HG02884 (cell line): ENCODE measurements around the gene AP5S1.

Experiments used
- ATAC-seq: cut with Tn5 transposase; IDR thresholded peaks from one replicate; pipeline ENCODE4 v1.9.1; 2021; ENCODE audit warnings: mild to moderate bottlenecking, moderate library complexity; ENCODE audit not compliant: unreplicated experiment

The AP5S1 gene, protein sequence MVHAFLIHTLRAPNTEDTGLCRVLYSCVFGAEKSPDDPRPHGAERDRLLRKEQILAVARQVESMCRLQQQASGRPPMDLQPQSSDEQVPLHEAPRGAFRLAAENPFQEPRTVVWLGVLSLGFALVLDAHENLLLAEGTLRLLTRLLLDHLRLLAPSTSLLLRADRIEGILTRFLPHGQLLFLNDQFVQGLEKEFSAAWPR

DNA sequence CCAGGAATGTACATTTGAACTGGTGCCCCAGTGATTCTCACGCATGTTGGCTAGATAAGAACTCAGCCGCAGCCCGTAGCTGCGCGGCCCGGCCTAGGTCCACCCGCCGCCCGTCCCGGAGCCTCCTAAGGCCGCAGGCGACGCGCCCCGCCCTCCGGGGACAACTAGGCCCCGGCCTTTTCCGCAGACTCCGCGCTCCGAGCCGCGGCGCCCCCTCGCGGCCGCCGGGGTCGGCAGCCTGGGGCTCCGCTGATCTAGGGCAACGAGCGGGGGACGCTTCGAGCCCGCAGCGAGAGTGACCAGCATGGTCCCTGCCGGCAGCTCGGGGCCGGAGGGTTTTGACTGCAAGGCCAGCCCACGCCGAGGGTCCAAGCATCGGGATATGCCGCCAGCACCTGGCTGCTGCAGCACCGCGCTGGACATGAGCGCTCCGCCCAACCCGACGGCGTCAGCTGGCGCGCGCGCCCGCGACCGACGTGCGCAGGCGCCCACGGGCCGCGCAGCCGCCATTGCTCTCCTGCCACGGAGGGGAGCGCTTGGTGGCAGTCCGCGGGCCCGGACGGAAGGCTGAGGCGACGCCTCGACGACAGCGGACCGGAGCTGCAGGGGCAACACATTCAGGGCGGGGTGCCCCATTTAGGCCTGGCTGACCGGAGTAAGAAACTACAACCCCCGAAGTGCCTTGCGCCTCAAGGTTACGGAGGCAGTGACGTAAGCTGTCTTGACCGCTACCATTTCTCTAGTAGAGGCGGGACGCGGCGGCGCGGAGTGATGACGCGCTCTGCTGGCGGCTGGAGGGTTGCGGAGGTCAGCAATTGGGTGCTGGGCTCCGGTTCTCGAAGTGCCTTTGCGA lies at the start of gene AP5S1:
Gene AP5S1 (plus strand): TSS at position 500 of the 853 bp plus-strand sequence. CDS start 1,571 bp downstream, outside the sequence.
- peak; percentile 77 for ATAC-seq

DNA sequence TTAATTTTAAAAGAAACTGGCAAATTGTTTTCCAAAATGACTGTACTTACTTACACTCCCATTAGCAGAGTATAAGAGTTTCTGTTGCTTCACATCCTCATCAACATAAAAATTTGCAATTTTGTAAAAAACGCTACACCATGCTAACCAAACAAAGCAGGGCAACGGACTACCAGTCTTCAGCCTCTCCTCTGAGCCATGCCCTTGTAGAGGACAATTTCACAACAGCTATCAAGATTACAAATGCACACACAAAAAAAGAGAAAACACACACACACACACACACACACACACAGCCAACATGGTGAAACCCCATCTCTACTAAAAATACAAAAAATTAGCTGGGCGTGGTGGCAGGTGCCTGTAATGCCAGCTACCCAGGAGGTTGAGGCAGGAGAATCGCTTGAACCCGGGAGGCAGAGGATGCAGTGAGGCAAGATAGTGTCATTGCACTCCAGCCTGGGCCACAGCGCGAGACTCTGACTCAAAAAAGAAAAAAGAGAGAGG lies 48.7 kb upstream of the AP5S1 start:
- ATAC-seq, result no peak

DNA sequence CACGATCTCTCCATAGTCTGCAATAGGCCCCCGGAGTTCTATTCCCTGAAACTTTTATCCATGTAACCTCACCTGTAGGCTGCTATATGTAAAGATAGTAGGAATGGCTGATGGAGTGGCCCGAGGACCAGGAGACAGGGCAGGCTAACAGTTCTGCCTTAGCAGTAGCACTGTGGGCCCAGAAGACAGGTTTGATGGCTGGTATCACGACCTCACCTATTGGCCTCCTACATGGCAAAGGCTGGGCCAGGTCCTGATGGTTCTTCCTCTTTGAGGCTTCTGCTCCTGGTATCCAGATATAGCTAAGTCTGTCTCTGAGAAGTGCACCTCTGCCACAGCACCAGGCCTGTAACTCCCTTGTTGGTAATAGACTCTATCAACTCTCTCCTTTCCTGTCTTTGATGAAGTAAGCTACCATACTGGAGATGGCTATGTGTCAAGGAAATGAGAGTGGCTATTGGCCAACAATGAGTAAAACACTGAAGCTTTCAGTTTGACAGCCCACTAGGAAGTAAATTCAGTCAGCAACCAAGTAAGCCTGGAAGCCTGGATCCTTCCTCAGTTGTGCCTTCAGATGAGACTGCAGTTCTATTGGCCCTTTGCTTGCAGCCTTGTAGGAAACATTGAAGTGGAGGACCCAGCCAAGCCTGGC lies 44.8 kb upstream of the AP5S1 start:
- ATAC-seq, result no peak

DNA sequence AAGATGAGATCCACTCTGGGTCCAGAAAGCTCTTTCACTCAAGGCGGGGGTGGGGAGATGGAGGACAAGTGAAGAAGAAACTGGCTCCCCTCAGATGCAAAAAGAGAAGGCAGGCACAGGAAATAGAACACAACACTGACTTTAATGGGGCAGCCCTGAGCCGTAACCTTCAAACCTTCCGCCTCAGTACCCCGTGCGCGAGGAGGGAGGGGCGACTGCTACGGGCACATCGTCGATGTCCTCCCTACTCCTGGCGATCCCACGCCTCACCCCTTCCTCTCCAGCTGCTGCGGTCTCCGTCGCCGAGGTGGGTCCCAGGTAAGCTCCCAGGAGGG lies 43.0 kb upstream of the AP5S1 start:
- no peak for ATAC-seq

DNA sequence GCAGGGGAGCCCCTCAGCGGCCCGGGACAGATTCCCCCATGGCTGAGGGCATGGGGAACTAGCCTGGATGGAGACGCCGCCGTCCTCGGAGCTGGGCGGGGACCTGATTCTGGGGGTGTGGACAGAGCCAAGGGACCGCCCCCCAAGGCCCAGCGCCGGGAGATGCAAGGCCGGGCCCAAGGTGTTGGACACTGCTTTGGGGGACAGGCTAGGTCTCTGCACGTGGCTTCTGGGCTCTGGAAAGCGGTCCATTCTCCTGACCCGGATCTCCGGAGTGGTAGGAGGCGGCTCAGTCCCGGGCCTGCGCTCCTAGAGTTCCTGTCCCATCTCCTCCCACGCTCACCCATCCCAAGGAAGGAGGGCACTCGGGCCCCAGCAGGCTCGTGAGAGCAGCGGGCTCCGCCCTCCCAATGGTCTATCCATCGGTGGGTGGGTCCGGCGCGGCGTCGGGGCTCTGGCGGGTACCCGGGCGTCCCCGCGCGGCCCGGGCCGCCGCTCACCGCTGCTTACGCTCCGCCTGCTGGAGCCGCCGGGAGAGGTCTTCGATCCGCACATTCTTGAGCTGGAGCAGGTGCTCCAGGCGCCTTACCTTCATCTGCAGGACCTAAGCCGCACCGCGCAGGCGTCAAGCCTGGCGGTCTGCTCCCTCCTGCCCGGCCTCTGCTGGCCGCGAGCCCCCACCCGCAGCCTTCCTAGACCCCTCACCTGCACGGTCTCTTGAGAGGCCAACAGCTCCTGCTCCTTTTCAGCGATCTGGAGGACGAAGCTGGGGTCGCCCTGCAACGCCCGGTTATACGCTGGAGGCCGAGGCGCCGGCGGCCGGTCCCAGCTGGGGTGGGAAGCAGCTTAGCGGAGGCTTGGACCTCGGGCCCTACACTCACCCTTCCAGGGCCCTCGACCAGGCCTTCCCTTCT lies 42.4 kb upstream of the AP5S1 start:
- no peak for ATAC-seq

DNA sequence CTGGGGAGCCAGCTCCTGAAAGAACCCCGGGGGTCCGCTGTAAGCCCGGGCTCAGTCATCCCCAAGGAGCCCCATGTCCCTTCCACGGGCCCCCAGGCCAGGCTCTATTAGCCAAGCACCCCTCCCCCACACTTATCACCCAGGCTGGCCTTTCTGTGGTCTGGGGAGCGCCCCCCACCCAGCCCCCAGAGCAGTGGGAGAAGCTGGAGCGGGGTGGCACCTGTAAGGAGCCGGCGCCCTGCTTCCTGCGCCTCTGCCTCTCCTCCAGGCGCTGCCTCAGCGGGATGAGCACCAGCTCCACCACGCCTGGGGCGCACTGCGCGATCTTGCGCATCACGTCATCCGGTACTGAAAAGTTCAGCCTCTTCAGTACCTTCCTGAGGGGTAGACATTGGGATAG lies 41.4 kb upstream of the AP5S1 start:
- no peak for ATAC-seq

DNA sequence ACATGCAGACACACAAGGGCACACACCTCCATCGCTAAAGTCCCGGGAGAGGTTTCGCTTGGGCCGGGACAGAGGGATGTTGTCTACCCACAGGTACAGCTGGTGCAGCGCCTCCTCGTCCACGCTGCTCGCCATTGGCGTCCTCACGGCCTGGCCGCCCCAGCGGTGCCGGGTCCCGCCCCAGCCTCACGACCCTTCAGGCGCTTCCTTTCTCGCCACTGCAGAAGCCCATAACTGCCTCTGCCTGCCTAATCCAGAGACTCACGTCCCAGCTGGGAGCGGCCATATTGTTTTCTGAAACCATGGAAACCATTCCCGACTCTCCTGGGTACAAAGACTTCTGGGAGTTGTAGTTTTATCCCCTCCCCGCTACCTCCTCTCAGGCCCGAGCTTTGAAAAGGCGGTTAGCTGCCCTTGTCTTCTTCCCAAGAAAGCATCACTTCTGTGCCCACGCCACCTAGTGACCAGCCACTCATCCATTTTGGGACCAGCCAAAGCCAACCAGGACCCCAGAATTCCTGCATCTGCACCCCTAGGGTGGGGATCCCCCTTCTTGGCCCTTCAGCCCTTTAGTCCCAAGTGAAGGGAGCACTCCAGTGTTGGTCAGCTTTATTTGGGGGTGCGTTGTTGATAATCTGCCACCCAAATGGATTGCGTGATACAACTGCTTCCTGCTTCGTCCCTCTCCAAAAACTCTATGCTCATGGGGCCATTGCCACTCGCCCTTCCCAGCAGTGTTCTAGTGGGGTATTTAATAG lies 39.0 kb upstream of the AP5S1 start, which contains the start of gene SPEF1:
Gene SPEF1 (minus strand): TSS at position 296 of the 758 bp plus-strand sequence. CDS start 161 bp downstream, at position 135.
- peak; percentile 66 for ATAC-seq

DNA sequence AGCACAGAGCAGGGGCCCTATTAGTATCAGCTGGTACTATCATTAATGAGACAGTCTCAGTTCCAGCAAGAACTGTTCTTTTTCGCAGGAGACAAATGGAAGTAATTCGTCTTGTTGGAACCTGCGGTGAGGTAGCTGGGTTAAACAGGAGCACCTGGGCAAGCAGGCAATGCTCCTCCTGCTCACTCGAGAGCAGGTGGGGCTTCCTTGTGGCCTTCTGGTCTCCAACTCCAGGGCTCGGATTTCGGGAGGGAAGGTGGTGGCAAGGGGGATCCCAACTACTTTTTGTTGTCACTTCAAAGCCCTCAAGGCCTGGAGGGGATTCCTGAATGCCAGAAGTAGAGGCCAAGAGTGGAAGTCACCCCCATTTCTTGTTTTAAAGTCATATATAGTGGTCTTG lies 37.8 kb upstream of the AP5S1 start:
- ATAC-seq, result no peak

DNA sequence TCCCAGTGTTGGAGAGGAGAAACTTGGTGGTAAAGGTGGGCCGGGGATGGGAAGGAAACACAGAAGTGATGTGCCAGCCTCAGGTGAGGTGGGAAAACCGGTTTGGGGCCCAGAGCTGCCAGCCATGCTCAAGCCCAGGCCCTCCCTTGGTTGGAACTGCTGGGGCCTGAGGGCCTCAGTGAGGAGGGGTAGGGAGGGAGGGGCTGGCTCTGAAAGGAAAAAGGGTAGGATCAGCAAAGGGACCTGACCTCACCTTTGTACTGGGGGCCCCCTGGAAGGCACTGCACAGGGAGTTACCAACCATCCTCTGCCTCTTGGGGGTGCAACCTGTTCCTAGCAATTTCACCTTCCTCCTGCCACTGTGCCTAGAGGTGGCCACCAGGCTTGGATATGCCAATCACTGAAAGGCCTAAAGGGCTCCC lies 37.3 kb upstream of the AP5S1 start:
- no peak for ATAC-seq

DNA sequence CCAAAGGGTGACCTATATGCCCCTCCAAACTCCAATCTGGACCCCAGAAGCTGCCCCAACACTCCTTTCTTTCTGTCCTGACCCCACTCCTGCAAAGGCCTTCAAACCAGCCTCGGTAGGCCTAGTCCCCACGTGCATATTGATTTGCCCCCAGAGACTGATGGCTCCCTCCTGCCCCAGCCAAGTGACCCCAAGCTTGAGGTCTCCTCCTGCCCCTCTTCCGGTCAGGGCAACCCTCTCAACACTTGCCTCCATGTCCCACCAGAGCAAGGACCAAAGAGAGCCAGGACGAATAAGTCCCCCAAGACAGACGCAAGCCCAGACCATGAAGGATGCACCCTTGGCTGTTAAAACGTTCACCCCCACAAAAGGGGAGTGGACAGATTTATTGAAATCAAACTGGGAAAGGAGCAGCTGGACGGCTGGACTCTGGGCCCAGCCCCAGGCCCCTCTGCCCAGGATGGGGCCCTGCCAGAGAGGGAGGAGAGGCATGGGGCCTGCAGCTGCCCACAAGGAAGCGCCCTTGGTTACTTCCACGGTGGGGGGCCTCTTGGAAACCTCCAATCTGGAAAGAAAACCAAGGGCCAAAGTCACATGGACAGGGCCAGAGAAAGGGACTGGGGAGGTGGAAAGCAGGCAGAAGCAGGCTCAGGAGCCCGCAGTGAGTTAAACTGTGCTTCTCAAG lies 36.7 kb upstream of the AP5S1 start:
- no peak for ATAC-seq

DNA sequence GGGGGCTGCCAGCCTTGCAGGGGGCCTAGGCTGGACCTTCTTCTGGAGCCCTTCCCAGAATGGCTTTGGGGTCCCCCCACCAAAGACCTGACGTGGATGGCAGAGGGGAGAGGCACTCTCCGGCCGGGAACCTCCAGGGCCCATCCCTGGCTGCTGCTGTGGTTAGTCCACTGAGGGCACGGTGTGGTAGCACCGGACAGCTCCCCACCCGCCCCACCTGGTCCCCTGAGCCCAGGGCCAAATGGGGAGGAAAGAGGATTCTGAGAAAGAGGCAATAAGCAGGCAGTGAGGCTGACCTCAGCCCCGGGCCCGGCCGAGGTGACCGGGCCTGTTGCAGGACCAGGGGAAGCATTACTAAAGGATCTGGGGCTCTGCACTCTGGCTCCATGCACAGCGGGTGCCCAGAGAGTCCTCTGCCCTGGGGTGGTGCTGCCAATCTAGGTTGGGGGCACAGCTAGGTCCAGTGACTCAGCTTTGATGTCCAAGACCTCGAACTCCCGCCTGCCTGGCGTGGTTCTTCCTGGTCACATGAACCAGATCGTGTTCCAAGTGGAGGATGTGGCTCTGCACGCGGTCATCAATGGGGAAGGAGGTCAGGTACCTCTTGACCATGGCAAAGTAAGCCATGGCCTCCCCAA lies 36.0 kb upstream of the AP5S1 start:
- no peak for ATAC-seq

DNA sequence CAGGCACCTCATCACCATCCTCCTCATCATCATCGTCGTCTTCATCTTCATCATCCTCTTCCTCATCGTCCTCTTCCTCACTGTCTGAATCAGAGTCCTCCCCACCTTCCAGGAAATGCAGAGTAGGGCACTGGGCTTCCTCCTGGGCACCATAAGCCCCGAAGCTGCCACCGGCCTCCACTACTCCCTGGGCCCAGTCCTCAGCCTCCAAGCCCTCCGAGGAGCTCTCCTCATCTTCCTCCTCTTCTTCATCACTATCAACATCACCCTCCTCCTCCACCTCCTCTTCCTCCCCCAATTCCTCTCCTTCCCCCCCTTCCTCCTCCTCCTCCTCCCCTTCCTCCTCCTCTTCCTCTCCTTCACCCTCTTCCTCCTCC lies 35.5 kb upstream of the AP5S1 start:
- no peak for ATAC-seq

DNA sequence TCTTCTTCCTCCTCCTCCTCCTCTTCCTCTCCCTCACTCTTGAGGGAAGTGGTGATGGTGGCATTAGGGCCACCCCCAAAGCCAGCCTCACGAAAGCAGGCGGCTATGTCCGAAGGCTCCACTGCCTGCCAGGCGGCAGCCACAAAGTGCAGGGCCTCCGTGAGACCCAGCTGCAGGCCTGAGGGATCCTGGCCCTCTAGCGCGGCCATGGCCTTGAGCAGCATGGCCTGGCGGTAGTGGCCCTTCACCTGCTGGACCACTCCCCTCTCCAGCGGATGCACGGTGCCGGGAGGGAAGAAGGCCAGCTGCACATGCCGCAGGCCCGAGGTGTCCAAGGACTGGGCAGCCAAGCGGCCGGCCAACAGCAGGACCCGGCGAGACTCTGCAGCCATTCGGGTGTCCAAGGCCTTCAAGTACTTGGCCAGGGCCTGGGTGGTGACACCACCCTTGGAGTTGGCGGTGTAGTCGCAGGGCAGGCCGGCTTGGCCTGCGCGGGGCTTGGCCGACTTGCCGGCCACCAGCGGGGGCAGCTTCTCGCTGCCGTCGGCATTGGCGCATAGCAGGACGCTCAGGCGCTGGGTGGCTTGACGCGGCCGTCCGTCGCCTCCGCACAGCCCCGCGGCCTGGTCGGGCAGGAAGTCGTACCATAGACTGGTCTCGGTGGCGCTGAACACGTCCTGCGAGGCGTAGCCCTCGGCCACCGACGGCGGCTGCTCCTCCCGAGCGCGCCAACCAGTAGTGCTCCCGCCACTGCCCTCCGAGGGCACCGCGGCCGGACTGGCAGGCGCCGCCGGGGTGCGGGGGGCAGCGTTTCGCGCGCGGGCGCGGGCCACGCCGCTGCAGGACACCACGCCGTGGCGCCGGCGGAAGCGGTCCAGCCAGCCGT lies 34.9 kb upstream of the AP5S1 start:
- no peak for ATAC-seq

DNA sequence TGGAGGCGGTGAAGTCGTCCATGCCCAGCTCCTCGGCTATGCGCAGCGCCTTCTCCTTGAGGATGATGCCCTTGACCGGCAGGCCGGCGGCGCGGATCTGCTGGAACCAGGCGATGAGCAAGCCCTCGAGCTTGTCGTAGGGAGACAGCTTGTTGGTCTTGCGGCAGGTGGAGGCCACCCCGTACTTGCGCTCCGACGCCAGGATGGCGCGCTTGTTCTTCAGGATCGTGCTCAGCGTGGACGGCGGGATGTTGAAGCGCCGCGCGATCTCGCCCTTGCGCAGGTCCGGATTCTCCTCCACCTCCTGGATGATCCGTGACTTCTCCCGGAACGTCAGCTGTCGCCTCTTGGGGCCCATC lies 34.2 kb upstream of the AP5S1 start:
- peak; percentile 13 for ATAC-seq

DNA sequence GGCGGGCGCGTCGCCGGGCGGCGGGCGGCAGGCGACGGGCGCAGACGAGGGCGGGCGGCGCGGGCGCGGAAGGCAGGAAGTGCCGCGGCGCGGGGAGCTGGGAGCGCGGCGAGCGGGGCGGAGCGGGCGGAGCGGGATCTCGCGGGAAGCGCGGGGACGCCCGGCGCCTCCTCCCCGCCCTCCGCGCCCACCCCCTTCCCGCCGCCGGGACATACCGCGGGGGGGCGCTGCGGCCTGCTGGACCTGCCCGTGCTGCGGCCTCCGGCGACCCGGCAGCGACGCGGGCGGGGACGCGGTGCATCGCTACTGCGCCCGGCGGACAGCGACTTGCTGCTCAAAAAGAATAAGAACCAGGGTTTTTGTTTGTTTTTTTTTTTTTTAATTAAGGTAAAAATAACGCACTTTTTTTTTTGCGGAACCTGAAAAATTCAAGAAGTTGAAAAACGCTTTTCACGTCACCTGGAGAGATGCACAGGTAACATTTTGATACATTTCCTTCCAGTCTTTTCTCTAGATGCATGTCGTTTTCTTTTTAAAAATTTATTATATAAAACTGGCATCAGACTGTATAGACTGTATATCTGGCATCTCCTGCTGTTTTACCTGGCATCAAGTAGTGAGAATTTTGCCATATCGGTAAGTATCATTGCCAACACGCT lies 33.6 kb upstream of the AP5S1 start, which contains the start of gene CENPB:
Gene CENPB (minus strand): TSS at position 76 of the 659 bp plus-strand sequence. CDS start 257 bp downstream, outside the sequence.
- peak; percentile 59 for ATAC-seq

DNA sequence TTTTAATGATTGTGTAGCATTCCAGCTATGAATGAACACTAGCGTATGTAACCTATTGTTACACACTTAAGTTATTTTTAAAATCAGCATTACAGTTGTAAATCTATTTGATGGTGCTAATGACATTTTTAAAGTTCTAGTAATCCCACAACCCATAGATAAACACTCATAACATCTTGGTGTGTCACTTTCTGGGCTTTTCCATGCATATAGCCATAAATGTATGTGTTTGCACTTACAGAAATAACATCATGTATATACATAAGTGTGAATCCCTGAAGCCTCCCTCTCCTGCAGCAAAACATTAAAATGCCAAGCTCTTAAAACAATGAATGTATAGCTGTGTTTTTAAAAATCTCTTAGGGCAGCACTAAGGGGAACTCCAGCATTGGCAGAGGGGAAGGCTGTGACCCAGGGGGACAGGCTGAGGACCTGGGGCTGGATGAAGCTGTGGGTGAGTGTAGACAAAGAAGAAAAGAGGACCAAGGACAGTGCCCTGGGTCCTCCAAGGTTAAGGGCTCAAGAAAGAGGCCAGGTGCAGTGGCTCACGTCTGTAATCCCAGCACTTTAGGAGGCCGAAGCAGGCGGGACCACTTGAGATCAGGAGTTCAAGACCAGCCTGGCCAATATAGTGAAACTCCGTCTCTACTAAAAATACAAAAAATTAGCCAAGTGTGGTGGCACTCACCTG lies 32.9 kb upstream of the AP5S1 start:
- ATAC-seq, result no peak

DNA sequence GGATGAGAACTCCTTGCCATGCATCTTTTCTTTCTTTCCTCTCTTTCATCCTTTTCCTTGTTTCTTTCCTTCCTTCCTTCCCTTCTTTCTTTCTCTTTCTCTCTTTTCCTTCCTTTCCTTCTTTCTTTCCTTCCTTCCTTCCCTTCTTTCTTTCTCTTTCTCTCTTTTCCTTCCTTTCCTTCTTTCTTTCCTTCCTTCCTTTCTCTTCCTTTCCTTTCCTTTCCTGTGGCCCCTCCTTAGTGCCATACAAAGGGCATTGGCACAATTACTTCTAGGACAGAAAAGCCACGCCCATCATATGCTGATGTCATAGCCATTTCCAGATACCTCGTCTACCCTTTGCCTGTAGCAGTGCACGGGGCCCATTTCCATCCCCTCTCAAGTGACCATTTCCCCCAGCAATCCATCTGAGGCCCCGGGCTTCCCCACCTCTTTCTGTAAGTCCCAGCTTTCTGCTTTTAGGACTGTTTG lies 31.6 kb upstream of the AP5S1 start:
- ATAC-seq, result no peak
